Ascending aorta (tissue), 2 donors: ENCODE data around the gene CCDC159. TPM values are rescaled to one million over a fixed set of nuclear protein-coding genes. Genes with fewer than 3 reads are reported as not detected.

Experiments
- DNase-seq, 2 donors: peaks; one replicate each; pipeline ENCODE4 v3.0.0-alpha.2; 2019; ENCODE audit warnings: low spot score in 2 of 2
- H3K27ac ChIP-seq, 2 donors: fragments of 200-600 bp; sonication (generic); one replicate each; pipeline ENCODE4 v1.5.1; 2016 to 2017; ENCODE audit warnings: mild to moderate bottlenecking in 1 of 2
- H3K27me3 ChIP-seq: fragments of 200-600 bp; sonication (generic); one replicate; pipeline ENCODE4 v1.5.1; 2017
- H3K36me3 ChIP-seq, 2 donors: fragments of 200-600 bp; sonication (generic); one replicate each; pipeline ENCODE4 v1.5.1; 2016
- H3K4me1 ChIP-seq, 2 donors: fragments of 200-600 bp; sonication (generic); one replicate each; pipeline ENCODE4 v1.5.1; 2016 to 2017; ENCODE audit warnings: mild to moderate bottlenecking in 1 of 2
- H3K4me3 ChIP-seq, 2 donors: fragments of 200-600 bp; sonication (generic); one replicate each; pipeline ENCODE4 v1.5.1; 2016 to 2017; ENCODE audit warnings: mild to moderate bottlenecking in 1 of 2
- H3K9me3 ChIP-seq, 2 donors: fragments of 200-600 bp; sonication (generic); one replicate each; pipeline ENCODE4 v1.5.1; 2016
- CTCF ChIP-seq, 3 experiments: fragments of 200-600 bp in 2 of 3; fragments of 450-650 bp in 1 of 3; sonication (generic) in 2 of 3; IDR thresholded peaks; one replicate each; pipeline ENCODE4 v1.5.1; 2016 to 2019; ENCODE audit warnings: antibody characterized with exemption in 3 of 3, mild to moderate bottlenecking in 1 of 3, moderate library complexity in 1 of 3
- intact Hi-C: fragments of 100-400 bp; cut with DNase I; formaldehyde crosslinking; loops from one replicate; pipeline ENCODE4 v1.15.1; 2023
- total RNA-seq: library from RNA; depleted of rRNA; stranded (reverse); fragments of >200 nt; gene quantifications from one replicate; pipeline ENCODE4 v1.1.0, GENCODE V29; 2016

Gene CCDC159
- total RNA-seq, 1 donor from 2014 or later, result 79.0 TPM

- Histone ChIP-seq H3K27ac (no peak overlapping the region), H3K36me3 (no peaks in the 10 kb centered on the region), H3K4me1 (peaks cover 5 to 13% of the 10 kb centered on the region in 2 donors), H3K4me3 (no peak overlapping the region), H3K9me3 (no peaks in the 10 kb centered on the region), H3K27me3 (no peaks in the 10 kb centered on the region)
- no peak for DNase-seq
- TF ChIP-seq CTCF (IDR thresholded peaks at IDR 0.05), result no peak
- intact Hi-C loops, result no loop called here
Measured at GRCh38 chr19:11387162-11388034, 41.1 kb downstream of the CCDC159 start.

- Histone ChIP-seq H3K4me3 (no peak overlapping the region), H3K27me3 (no peaks in the 10 kb centered on the region), H3K4me1 (no peaks in the 10 kb centered on the region), H3K27ac (no peak overlapping the region), H3K9me3 (no peaks in the 10 kb centered on the region), H3K36me3 (no peaks in the 10 kb centered on the region)
- no peak for TF ChIP-seq CTCF (IDR thresholded peaks at IDR 0.05)
- intact Hi-C loops, result no loop called here
- no peak for DNase-seq
Measured at GRCh38 chr19:11390359-11390758, 44.0 kb downstream of the CCDC159 start.

DNA sequence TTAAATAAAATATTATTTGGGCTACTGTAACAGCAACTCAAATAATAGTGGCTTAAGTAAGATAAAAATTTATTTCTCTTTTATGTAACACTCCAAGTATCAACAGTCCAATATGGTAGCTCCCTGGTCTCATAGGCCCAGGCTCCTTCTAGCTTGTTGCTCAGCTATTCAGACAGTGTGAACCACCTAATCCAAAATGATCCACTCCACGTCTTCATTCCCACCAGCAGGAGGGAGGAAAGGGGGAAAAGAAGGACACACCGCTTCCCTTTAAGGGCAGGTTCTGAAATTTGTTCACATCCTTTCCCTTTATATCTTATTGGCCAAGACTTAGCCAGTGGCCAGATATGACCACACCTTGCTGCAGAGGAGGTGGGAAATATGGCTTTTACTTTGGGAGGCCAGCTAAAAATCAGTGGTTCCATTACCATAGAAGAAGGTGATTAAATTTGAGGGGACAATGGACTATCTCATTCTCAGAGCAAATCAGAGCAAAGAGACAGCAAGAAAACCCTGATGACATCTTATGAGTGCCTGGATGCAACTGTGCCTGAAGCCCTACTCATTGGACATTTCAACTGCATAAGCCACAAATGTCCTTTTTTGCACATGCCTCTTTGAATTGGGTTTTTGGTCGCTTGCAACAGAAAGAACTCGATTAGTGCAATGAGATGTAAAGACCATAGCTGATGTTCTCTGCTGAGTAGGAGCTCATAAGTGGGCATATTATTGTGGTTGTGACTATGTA lies 44.8 kb downstream of the CCDC159 start:
- Histone ChIP-seq H3K4me1 (no peaks in the 10 kb centered on the region), H3K27me3 (no peaks in the 10 kb centered on the region), H3K4me3 (no peak overlapping the region), H3K9me3 (no peaks in the 10 kb centered on the region), H3K27ac (no peak overlapping the region), H3K36me3 (no peaks in the 10 kb centered on the region)
- no peak for TF ChIP-seq CTCF (IDR thresholded peaks at IDR 0.05)
- no peak for DNase-seq
- intact Hi-C loops, result no loop called here

DNA sequence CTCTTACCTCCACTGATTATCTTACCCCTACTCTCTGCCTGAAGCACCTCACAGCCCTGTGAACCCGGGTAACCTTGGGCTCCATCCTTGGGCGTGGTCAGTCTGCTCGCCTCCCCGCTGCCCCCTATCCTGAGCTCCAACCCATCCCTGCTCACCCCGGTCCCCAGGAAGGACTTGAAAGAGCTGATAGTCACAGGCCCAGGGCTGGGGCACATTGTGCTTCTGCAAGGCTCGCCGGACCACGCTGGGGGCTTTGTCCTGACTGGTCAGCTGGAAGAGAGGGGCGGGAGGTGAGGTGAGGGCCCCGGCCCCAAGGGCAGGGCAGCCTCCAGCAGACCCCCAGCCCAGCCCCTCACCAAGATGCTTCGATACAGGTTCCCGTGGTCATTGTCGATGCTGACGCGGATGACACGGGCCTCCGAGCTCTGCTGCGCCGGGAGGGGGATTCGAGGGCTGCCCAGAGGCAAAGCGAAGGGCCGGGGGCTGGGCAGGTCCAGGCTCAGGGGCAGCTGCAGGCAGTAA lies 50.8 kb downstream of the CCDC159 start:
- no peak for TF ChIP-seq CTCF (IDR thresholded peaks at IDR 0.05)
- intact Hi-C loops, result no loop called here

DNA sequence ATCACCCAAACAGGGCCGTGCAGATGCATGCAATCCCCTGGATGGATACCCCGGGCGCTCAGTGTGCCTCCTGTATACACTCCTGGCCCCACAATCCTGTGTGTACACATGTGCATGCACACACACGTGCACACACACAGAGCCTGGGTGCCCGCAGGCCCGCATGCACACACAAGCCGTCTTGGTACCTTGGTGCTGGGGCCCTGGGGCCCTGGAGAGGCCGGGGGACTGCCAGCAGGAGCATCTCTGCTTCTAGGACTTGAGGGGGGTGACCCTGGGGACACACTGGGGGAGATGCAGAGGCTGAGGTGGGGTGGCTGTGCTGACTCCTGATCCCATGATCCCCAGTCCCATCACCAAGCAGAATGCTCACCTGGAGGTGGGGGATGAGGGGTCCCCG lies 53.3 kb downstream of the CCDC159 start:
- Histone ChIP-seq H3K9me3 (no peaks in the 10 kb centered on the region), H3K36me3 (peaks cover 5 to 13% of the 10 kb centered on the region in 2 donors), H3K27me3 (no peaks in the 10 kb centered on the region), H3K4me1 (no peaks in the 10 kb centered on the region), H3K4me3 (no peak overlapping the region), H3K27ac (no peak overlapping the region)
- no peak for DNase-seq
- no peak for TF ChIP-seq CTCF (IDR thresholded peaks at IDR 0.05)
- intact Hi-C loops, result no loop called here

More for the DNA sequence above, 50.8 kb downstream of the CCDC159 start:
- H3K9me3 ChIP-seq, result no peaks in the 10 kb centered on the region
- H3K4me1 ChIP-seq, result no peaks in the 10 kb centered on the region
- no peak overlapping the region for H3K4me3 ChIP-seq
- no peak for DNase-seq
- H3K36me3 ChIP-seq, result peaks cover 5 to 11% of the 10 kb centered on the region in 2 donors
- H3K27ac ChIP-seq, result no peak overlapping the region
- no peaks in the 10 kb centered on the region for H3K27me3 ChIP-seq
